Measurements from ENCODE around the gene CNBP. TPM values are rescaled to one million over a fixed set of nuclear protein-coding genes. Genes with fewer than 3 reads are reported as not detected.

CNBP gene
- total RNA-seq, 1 experiment from 2014 or later = 520 TPM

DNA sequence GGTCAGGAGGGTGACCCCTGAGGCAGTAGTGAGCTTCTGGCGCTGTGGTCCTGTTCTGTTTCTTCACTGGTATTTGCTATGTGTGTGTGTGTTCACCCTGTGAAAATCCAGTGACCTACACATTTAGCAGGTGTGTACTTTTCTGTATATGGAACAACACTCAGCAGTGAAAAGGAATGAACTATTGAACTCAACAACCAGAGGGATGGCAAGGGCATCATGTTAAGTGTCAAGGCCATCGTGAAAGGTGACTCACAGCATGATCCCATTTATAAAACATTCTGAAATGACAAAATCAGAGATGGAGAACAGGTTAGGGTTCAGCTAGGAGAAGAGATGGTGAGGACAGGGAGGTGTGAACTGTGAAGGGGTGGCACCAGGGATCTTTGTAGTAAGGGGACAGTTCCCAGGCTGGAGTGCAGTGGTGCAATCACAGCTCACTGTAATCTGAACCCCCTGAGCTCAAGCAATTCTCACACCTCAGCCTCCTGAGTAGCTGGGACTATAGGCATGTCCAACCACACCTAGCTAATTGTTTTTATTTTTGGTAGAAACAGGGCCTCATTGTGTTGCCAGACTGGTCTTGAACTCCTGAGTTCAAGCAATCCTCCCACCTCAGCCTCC, 52.1 kb downstream of the CNBP start:
- no peak for DNase-seq (ENCODE audit: low read depth)

- DNase-seq (ENCODE audit: low read depth) = no peak
These were observed 53.3 kb downstream of the CNBP start for GRCh38 chr3:129130291-129130813.

GRCh38 chr3:129128357-129129155, 55.1 kb downstream of the CNBP start:
- DNase-seq (ENCODE audit: low read depth) = no peak

GRCh38 chr3:129126726-129127280, 56.9 kb downstream of the CNBP start:
- no peak for DNase-seq (ENCODE audit: low read depth)

- no peak for DNase-seq (ENCODE audit: low read depth)
These were observed 60.2 kb downstream of the CNBP start for GRCh38 chr3:129123314-129124060.

GRCh38 chr3:129122412-129123011, 61.2 kb downstream of the CNBP start:
- no peak for DNase-seq (ENCODE audit: low read depth)

- DNase-seq (ENCODE audit: low read depth) = peak; percentile 90
These were observed 61.8 kb downstream of the CNBP start, which contains the start of gene RAB43 for GRCh38 chr3:129121792-129122411. Gene RAB43 (minus strand): TSS chr3:129121804. CDS start chr3:129121489, 315 bp downstream.

- peak; percentile 23 for DNase-seq (ENCODE audit: low read depth)
These were observed 62.5 kb downstream of the CNBP start for GRCh38 chr3:129121016-129121791.

GRCh38 chr3:129120254-129121004, 63.3 kb downstream of the CNBP start:
- peak; percentile 92 for DNase-seq (ENCODE audit: low read depth)

DNA sequence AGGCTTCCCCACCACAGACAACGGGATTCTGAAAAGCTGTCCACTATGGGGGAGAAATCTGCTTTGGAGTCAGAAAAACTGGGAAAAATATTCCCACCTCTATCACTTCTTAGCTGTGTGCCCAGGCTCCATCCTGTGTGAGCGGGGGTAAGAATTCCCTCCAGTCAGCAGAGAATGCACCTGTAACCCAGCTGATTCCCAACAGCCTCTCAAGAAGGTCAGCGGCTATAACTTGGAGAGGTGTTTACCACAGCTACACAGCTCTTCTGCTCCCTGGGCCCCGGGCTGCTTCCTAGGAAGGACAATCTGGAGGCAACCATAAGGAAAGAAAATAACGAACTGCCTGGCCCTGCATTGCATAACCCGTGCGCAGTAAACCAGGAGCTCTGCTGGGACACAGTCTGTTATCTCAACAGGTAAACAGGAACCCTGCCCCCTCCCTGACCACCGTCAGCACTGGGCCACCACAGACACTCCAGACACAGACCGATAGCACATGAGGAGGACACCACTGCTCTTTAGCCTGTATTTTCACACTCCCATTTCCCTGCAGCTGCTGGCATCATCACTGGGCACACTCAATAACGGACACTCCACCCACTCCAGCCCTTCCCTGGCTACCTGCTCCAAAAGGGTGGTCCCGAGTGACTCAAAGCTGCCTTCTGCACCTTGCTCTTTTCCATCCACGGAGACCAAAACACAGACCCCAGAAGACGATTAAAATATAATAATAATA, 64.2 kb downstream of the CNBP start:
- no peak for DNase-seq (ENCODE audit: low read depth)

- DNase-seq (ENCODE audit: low read depth) = no peak
These were observed 65.0 kb downstream of the CNBP start for GRCh38 chr3:129118745-129119144.

Other genes with a start within 250 kb of the CNBP start
- 1.0 TPM in 1 of 2 replicates, not detected in the other for gene CFAP92, start 189.8 kb downstream of the CNBP start, total RNA-seq (2014; rRNA removed; shearing (Covaris generic))
- gene EFCC1, start 182.6 kb downstream of the CNBP start, total RNA-seq (2014; rRNA removed; shearing (Covaris generic)) = not detected in 2 replicates
- not detected in 2 replicates for gene GP9, start 123.1 kb downstream of the CNBP start, total RNA-seq (2014; rRNA removed; shearing (Covaris generic))
- gene RAB43, start 62.1 kb downstream of the CNBP start, total RNA-seq (2014; rRNA removed; shearing (Covaris generic)) = 11.0 and 16.6 TPM in 2 replicates
- 65.7 and 91.0 TPM in 2 replicates for gene ISY1, start 22.8 kb downstream of the CNBP start, total RNA-seq (2014; rRNA removed; shearing (Covaris generic))
- gene COPG1, start 65.7 kb upstream of the CNBP start, total RNA-seq (2014; rRNA removed; shearing (Covaris generic)) = 215 and 218 TPM in 2 replicates
- 30.0 and 35.8 TPM in 2 replicates for gene HMCES, start 95.0 kb upstream of the CNBP start, total RNA-seq (2014; rRNA removed; shearing (Covaris generic))
- gene EFCAB12, start 244.7 kb upstream of the CNBP start, total RNA-seq (2014; rRNA removed; shearing (Covaris generic)) = not detected in 2 replicates

Data from Daoy (cell line).